HG03354 (cell line): ENCODE measurements around the gene SBSN.

Experiments used
- ATAC-seq: cut with Tn5 transposase; IDR thresholded peaks from one replicate; pipeline ENCODE4 v1.9.1; 2021; ENCODE audit warnings: mild to moderate bottlenecking; ENCODE audit not compliant: unreplicated experiment, poor library complexity, severe bottlenecking

Gene SBSN

GRCh38 chr19:35539314-35539713 is 11.2 kb upstream of the SBSN start:
- no peak for ATAC-seq

GRCh38 chr19:35534803-35535480 is 6.8 kb upstream of the SBSN start:
- ATAC-seq = no peak

GRCh38 chr19:35533822-35534392 is 5.8 kb upstream of the SBSN start:
- no peak for ATAC-seq

GRCh38 chr19:35533201-35533821 is 5.2 kb upstream of the SBSN start, which contains the start of gene GAPDHS:
Gene GAPDHS (plus strand): TSS chr19:35533456. CDS start chr19:35533528, 72 bp downstream.
- ATAC-seq = no peak

- no peak for ATAC-seq
Measured at GRCh38 chr19:35531291-35531690, 3.2 kb upstream of the SBSN start.

GRCh38 chr19:35529241-35530218 is 1.4 kb upstream of the SBSN start:
- no peak for ATAC-seq

- no peak for ATAC-seq
Measured at GRCh38 chr19:35525873-35526272, 2.2 kb downstream of the SBSN start.

GRCh38 chr19:35524181-35524837 is 3.8 kb downstream of the SBSN start:
- ATAC-seq = no peak

GRCh38 chr19:35522745-35523327 is 5.3 kb downstream of the SBSN start:
- ATAC-seq = no peak

GRCh38 chr19:35521124-35521743 is 6.9 kb downstream of the SBSN start:
- no peak for ATAC-seq

- no peak for ATAC-seq
Measured at GRCh38 chr19:35519291-35519690, 8.8 kb downstream of the SBSN start.

- ATAC-seq = no peak
Measured at GRCh38 chr19:35518313-35518712, 9.8 kb downstream of the SBSN start.

GRCh38 chr19:35517342-35517741 is 10.8 kb downstream of the SBSN start:
- no peak for ATAC-seq

- ATAC-seq = no peak
Measured at GRCh38 chr19:35516310-35516709, 11.8 kb downstream of the SBSN start.

- ATAC-seq = no peak
Measured at GRCh38 chr19:35514282-35514809, 13.8 kb downstream of the SBSN start.

GRCh38 chr19:35513628-35514281 is 14.4 kb downstream of the SBSN start, which contains the start of gene DMKN:
Gene DMKN (minus strand): TSS chr19:35513649. CDS start chr19:35513475, 174 bp downstream.
- no peak for ATAC-seq

GRCh38 chr19:35512831-35513627 is 15.1 kb downstream of the SBSN start:
- ATAC-seq = no peak
